Trophoblast cell (in vitro differentiated cells and primary cell): Measurements from ENCODE around the gene DAG1.

Source experiments
- DNase-seq, 2 donors: peaks; one replicate each; pipeline ENCODE4 v3.0.0-alpha.2; 2016
- H2AFZ ChIP-seq: 2 replicates; pipeline ENCODE4 v1.6.1; 2013; ENCODE audit warnings: low read length, moderate library complexity, mild to moderate bottlenecking; ENCODE audit not compliant: insufficient read depth, poor library complexity
- H2AK5ac ChIP-seq: 2 replicates; pipeline ENCODE4 v1.6.1; 2013; ENCODE audit warnings: mild to moderate bottlenecking, low read length
- H2BK120ac ChIP-seq: 2 replicates; pipeline ENCODE4 v1.6.1; 2013; ENCODE audit warnings: low read length, mild to moderate bottlenecking, moderate library complexity; ENCODE audit not compliant: insufficient read depth, poor library complexity
- H2BK12ac ChIP-seq: 2 replicates; pipeline ENCODE4 v1.6.1; 2013; ENCODE audit warnings: mild to moderate bottlenecking, low read length, moderate library complexity
- H2BK5ac ChIP-seq: 2 replicates; pipeline ENCODE4 v1.6.1; 2013; ENCODE audit warnings: low read length, low read depth, moderate library complexity, mild to moderate bottlenecking; ENCODE audit not compliant: poor library complexity
- H3K14ac ChIP-seq: 2 replicates; pipeline ENCODE4 v1.6.1; 2013; ENCODE audit warnings: mild to moderate bottlenecking, low read length
- H3K18ac ChIP-seq: 2 replicates; pipeline ENCODE4 v1.6.1; 2013; ENCODE audit warnings: mild to moderate bottlenecking, low read length
- H3K23ac ChIP-seq: 2 replicates; pipeline ENCODE4 v1.6.1; 2013; ENCODE audit warnings: low read length
- H3K27ac ChIP-seq: 2 replicates; pipeline ENCODE4 v1.5.1; 2013; ENCODE audit warnings: low read depth, mild to moderate bottlenecking, inconsistent platforms, low read length, moderate library complexity
- H3K27me3 ChIP-seq: 2 replicates; pipeline ENCODE4 v1.6.1; 2013; ENCODE audit warnings: inconsistent platforms, mild to moderate bottlenecking, low read length, moderate library complexity; ENCODE audit not compliant: insufficient read depth
- H3K36me3 ChIP-seq, 2 experiments: 1 replicate in 1 of 2; 2 replicates in 1 of 2; pipeline ENCODE4 v1.6.1; 2013; ENCODE audit warnings: low read length in 2 of 2, mild to moderate bottlenecking in 2 of 2, moderate library complexity in 1 of 2; ENCODE audit not compliant: insufficient read depth in 2 of 2, control insufficient read depth in 1 of 2
- H3K4ac ChIP-seq: 2 replicates; pipeline ENCODE4 v1.6.1; 2013; ENCODE audit warnings: low read depth, mild to moderate bottlenecking, low read length, moderate library complexity
- H3K4me1 ChIP-seq, 2 experiments: 1 replicate in 1 of 2; 2 replicates in 1 of 2; pipeline ENCODE4 v1.6.1; 2013; ENCODE audit warnings: low read length in 2 of 2, mild to moderate bottlenecking in 2 of 2, moderate library complexity in 1 of 2; ENCODE audit not compliant: insufficient read depth in 2 of 2, control insufficient read depth in 1 of 2
- H3K4me2 ChIP-seq: 2 replicates; pipeline ENCODE4 v1.6.1; 2013; ENCODE audit warnings: inconsistent platforms, mild to moderate bottlenecking, low read length, moderate library complexity
- H3K4me3 ChIP-seq: 2 replicates; pipeline ENCODE4 v1.5.1; 2013; ENCODE audit warnings: mild to moderate bottlenecking, low read depth, low read length, inconsistent platforms
- H3K79me1 ChIP-seq: one replicate; pipeline ENCODE4 v1.6.1; 2013; ENCODE audit warnings: low read length
- H3K79me2 ChIP-seq: 2 replicates; pipeline ENCODE4 v1.6.1; 2013; ENCODE audit warnings: low read length, mild to moderate bottlenecking; ENCODE audit not compliant: control insufficient read depth, insufficient read depth, poor library complexity
- H3K9ac ChIP-seq: 2 replicates; pipeline ENCODE4 v1.6.1; 2013; ENCODE audit warnings: mild to moderate bottlenecking, low read length
- H3K9me3 ChIP-seq: 2 replicates; pipeline ENCODE4 v1.6.1; 2013; ENCODE audit warnings: low read depth, mild to moderate bottlenecking, control low read depth, inconsistent platforms, low read length; ENCODE audit not compliant: insufficient read depth
- H4K12ac ChIP-seq: 2 replicates; pipeline ENCODE4 v1.6.1; 2013; ENCODE audit warnings: low read depth, mild to moderate bottlenecking, low read length, moderate library complexity
- H4K8ac ChIP-seq: 2 replicates; pipeline ENCODE4 v1.6.1; 2013; ENCODE audit warnings: low read depth, mild to moderate bottlenecking, low read length, moderate library complexity
- H4K91ac ChIP-seq: one replicate; pipeline ENCODE4 v1.6.1; 2013; ENCODE audit warnings: low read depth, mild to moderate bottlenecking, low read length, moderate library complexity
- WGBS: extraction: QIAGEN DNeasy Blood & Tissue Kit; methylation state at CpG from one replicate; pipeline ENCODE4 v1.1.7; 2013; ENCODE audit warnings: missing lambda C conversion rate; ENCODE audit not compliant: insufficient read length, insufficient coverage; ENCODE audit errors: extremely low coverage; 5-methylcytosine and 5-hydroxymethylcytosine counted together

DAG1 gene

DNA sequence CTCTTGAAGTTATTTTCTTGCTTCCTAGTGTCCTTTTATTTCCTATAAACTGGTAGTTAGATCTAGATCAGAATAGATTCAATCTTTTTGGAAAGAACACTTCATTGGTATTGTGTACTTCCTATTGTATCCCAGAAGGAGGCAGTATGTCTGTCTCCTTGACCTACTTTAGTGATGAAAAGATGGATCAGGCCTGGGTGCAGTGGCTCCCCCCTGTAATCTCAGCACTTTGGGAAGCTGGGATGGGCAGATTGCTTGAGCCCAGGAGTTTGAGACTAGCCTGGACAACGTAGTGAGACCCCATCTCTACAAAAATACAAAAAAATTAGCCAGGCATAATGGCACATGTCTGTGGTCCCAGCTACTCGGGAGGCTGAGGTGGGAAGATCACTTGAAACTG, 96.2 kb downstream of the DAG1 start:
- H4K91ac ChIP-seq, result no peak overlapping the region

DNA sequence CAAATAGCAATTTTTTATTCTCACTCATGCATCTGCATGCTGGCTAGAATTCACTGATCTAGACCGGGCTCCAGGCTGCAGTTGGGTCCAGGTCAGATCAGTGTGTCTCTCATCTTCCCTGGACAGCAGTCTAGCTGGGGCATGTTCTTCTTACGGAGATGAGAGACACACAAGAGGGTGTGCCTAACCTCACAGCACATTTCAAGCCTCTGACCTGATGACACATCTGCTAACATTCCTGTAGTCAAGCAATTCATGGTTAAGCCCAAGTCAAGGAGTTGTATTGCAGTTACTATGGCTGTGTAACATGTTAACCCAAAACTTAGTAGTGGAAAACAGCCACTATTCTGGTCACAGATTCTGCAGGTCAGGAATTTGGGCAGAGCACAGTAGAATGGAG, 97.3 kb downstream of the DAG1 start:
- Histone ChIP-seq H2BK5ac (no peak overlapping the region), H3K9me3 (no peaks in the 10 kb centered on the region), H3K36me3 (no peaks in the 10 kb centered on the region), H3K4me1 (peaks cover 0 to 2% of the 10 kb centered on the region in 2 experiments), H2AFZ (no peak overlapping the region), H3K4me3 (no peak overlapping the region), H3K23ac (no peak overlapping the region), H4K8ac (no peak overlapping the region), H3K14ac (no peak overlapping the region), H3K79me2 (no peaks in the 10 kb centered on the region), H3K18ac (no peak overlapping the region), H2BK120ac (no peak overlapping the region), H3K9ac (no peak overlapping the region), H2AK5ac (no peak overlapping the region), H3K4me2 (no peak overlapping the region), H4K91ac (no peak overlapping the region), H3K27ac (no peak overlapping the region), H3K4ac (no peak overlapping the region), H4K12ac (no peak overlapping the region), H2BK12ac (no peak overlapping the region), H3K27me3 (no peaks in the 10 kb centered on the region), H3K79me1 (no peaks in the 10 kb centered on the region)
- DNase-seq, result peak in 1 of 2 donors; percentile 38
- no CpG with 5 or more reads among the region's 2 CpGs for WGBS

More for the DNA sequence above, 96.2 kb downstream of the DAG1 start:
- no peaks in the 10 kb centered on the region for H3K9me3 ChIP-seq
- no peak overlapping the region for H2AFZ ChIP-seq
- whole genome bisulfite sequencing, result no CpG with 5 or more reads among the region's 2 CpGs
- H3K4me1 ChIP-seq, result peaks cover 0 to 2% of the 10 kb centered on the region in 2 experiments
- no peaks in the 10 kb centered on the region for H3K36me3 ChIP-seq
- H2BK5ac ChIP-seq, result no peak overlapping the region
- H3K4ac ChIP-seq, result no peak overlapping the region
- no peak overlapping the region for H4K8ac ChIP-seq
- no peak overlapping the region for H2BK12ac ChIP-seq
- no peak for DNase-seq
- no peak overlapping the region for H3K4me2 ChIP-seq
- no peak overlapping the region for H3K14ac ChIP-seq
- no peak overlapping the region for H3K27ac ChIP-seq
- H3K79me1 ChIP-seq, result no peaks in the 10 kb centered on the region
- H2AK5ac ChIP-seq, result no peak overlapping the region
- H4K12ac ChIP-seq, result no peak overlapping the region
- no peak overlapping the region for H3K18ac ChIP-seq
- H2BK120ac ChIP-seq, result no peak overlapping the region
- no peaks in the 10 kb centered on the region for H3K79me2 ChIP-seq
- H3K23ac ChIP-seq, result no peak overlapping the region
- no peaks in the 10 kb centered on the region for H3K27me3 ChIP-seq
- no peak overlapping the region for H3K9ac ChIP-seq
- H3K4me3 ChIP-seq, result no peak overlapping the region

DNA sequence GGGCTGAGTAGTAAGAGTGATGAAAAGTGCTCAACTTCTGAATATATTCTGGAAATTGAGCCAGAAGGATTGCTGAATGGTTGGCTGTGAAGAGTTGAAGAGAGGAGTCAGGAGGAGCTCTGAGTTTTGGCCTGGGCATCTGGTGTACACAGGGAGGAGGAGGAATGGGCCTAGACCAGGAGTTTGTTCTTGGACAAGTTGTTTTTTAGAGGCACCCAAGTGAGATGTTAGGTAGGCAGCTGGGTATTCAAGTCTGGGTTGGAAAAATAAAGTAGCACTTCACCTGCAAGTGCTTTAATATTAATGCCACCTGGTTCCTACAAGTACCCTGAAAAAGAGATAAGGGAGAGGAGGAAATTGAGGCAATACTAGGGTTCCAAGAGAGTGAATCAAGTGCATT, 98.9 kb downstream of the DAG1 start:
- no peak overlapping the region for H3K27ac ChIP-seq
- no peak overlapping the region for H2BK5ac ChIP-seq
- H3K23ac ChIP-seq, result no peak overlapping the region
- H3K4ac ChIP-seq, result no peak overlapping the region
- no peak overlapping the region for H3K4me3 ChIP-seq
- no peaks in the 10 kb centered on the region for H3K36me3 ChIP-seq
- peaks cover 0 to 2% of the 10 kb centered on the region in 2 experiments for H3K4me1 ChIP-seq
- no peak overlapping the region for H4K12ac ChIP-seq
- no peak overlapping the region for H3K9ac ChIP-seq
- H4K91ac ChIP-seq, result no peak overlapping the region
- DNase-seq, result no peak
- no peak overlapping the region for H3K18ac ChIP-seq
- no peaks in the 10 kb centered on the region for H3K79me1 ChIP-seq
- H4K8ac ChIP-seq, result no peak overlapping the region
- no peak overlapping the region for H2BK120ac ChIP-seq
- H2AK5ac ChIP-seq, result no peak overlapping the region
- no peak overlapping the region for H2AFZ ChIP-seq
- no peaks in the 10 kb centered on the region for H3K79me2 ChIP-seq
- H2BK12ac ChIP-seq, result no peak overlapping the region
- H3K14ac ChIP-seq, result no peak overlapping the region
- no peak overlapping the region for H3K4me2 ChIP-seq
- H3K27me3 ChIP-seq, result no peaks in the 10 kb centered on the region
- H3K9me3 ChIP-seq, result no peaks in the 10 kb centered on the region

DNA sequence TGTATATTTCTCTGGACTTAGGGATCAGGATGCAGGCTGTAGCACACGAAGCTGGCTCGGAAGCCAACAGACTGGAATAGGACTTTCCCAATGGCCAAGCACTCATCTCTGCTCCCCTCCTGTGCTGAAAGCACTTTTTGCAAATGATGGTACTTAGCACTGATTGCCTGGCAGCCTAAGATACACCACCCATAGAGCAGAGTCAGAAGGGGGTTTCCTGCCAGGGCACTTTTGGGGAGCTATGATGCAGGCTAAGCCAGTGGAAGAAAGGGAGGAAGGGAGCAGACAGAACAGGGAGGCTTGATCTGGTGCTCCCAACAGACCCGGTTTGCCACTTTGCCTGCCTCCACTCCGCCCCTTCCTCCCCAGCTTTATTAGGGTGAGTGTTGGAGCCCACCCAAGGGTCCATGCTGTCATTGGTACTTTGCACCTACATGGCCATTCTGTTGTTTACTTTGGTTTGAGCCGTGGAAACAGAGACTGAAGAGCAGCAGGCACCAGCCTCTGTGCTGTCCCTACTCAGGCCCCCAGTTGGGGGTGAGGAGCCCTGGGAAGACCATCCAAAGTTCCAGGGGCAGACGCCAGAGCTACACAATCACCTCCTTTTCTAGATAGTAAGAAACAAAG, 100.1 kb downstream of the DAG1 start:
- no peak overlapping the region for H3K23ac ChIP-seq
- no peaks in the 10 kb centered on the region for H3K9me3 ChIP-seq
- H3K79me2 ChIP-seq, result no peaks in the 10 kb centered on the region
- H4K8ac ChIP-seq, result no peak overlapping the region
- H2AFZ ChIP-seq, result no peak overlapping the region
- H3K27ac ChIP-seq, result no peak overlapping the region
- H3K36me3 ChIP-seq, result no peaks in the 10 kb centered on the region
- H2BK12ac ChIP-seq, result no peak overlapping the region
- no peak overlapping the region for H2BK120ac ChIP-seq
- no peaks in the 10 kb centered on the region for H3K79me1 ChIP-seq
- H3K4me3 ChIP-seq, result no peak overlapping the region
- no peak overlapping the region for H3K14ac ChIP-seq
- no peak overlapping the region for H3K18ac ChIP-seq
- no peak overlapping the region for H4K91ac ChIP-seq
- H3K27me3 ChIP-seq, result no peaks in the 10 kb centered on the region
- no peak for DNase-seq
- no peak overlapping the region for H2BK5ac ChIP-seq
- H3K4me1 ChIP-seq, result peaks cover 0 to 2% of the 10 kb centered on the region in 2 experiments
- no peak overlapping the region for H3K9ac ChIP-seq
- no CpG with 5 or more reads among the region's 6 CpGs for WGBS
- no peak overlapping the region for H4K12ac ChIP-seq
- no peak overlapping the region for H3K4ac ChIP-seq
- no peak overlapping the region for H3K4me2 ChIP-seq
- H2AK5ac ChIP-seq, result no peak overlapping the region
